Epidermal melanocyte (primary cell): Measurements from ENCODE around the gene DNAJC13.
A peak's percentile ranks its signal among the peaks of the same experiment; 100 is the strongest.

Source experiments
- DNase-seq: peaks from one replicate; pipeline ENCODE4 v3.0.0; 2011; ENCODE audit warnings: low spot score; ENCODE audit not compliant: insufficient read length

The DNAJC13 gene

DNA sequence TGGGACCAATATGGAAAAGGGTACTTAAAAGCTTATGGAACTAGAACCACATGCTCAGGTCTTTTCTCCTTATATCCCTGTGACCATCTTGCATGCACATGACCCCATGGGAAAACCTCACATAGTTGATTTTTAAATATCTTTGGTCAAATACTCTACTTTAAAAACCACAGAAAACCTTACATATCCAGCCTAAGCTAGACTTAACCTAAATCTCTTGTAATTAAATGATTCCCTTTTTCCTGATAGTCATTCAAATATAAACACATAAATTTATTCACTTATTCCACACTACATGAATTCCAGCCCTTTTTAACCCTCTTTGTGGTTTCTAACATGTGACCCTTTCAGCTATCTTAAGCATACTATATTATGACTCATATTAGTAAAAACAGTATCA, 46.8 kb downstream of the DNAJC13 start:
- DNase-seq: no peak

DNA sequence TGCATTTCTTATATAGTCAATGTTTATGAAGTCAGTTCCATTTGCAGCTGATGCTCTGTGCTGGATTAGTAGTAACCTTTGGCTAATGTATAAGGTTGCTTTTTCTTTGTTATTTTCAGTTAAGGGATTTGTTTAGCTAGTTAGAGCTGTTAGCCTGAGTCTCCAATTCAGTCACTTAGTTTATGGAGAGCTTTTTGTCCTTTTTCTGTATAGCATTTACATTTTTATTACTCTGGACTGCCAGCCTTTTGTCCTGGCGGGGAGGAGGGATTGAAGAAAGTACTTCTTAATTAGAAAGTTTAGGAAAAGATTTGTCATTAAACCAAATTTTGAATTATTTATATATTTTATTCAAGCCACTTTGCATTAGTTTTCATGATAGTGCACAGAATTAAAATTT, 52.0 kb downstream of the DNAJC13 start:
- no peak for DNase-seq

DNA sequence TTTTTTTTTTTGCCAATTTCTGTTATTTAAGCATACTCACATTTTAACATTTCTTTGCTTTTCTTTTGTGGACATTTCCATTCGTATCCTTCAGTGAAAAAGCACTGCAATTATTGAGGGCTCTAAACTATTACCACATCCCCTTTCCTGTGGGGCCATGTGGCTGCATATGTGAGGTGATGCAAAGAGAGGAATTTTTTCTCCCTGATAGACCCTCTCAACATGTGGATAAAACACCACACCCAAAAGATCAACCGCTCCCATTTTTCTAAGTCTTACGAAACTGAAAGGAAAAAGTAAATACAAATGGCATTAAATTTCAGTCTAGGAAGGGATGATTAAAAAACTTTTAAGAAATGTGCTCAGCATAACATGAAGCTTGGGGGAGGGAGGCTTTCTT, 68.8 kb downstream of the DNAJC13 start:
- no peak for DNase-seq

- DNase-seq: no peak
These were observed 70.8 kb downstream of the DNAJC13 start for GRCh38 chr3:132488151-132488550.

- DNase-seq: no peak
These were observed 81.8 kb downstream of the DNAJC13 start for GRCh38 chr3:132499071-132499470.

DNA sequence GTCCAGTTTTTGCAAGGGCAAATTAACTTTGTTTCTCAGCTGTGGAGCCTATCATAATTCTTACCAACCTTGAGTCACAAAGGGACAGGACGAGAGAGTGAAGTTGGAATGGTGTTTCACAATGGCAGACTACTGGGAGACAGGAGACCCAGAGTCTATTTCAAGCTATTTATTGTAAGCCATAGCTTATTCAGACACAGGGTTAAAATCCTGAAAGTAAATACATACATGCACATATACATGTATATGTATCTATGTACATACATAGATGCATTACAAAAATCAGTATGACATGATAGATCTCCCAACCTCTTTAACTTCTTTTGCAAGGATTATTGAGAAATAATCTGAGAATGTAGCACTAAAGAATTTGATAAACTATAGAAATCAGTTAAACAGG, 86.3 kb downstream of the DNAJC13 start:
- DNase-seq: no peak

DNA sequence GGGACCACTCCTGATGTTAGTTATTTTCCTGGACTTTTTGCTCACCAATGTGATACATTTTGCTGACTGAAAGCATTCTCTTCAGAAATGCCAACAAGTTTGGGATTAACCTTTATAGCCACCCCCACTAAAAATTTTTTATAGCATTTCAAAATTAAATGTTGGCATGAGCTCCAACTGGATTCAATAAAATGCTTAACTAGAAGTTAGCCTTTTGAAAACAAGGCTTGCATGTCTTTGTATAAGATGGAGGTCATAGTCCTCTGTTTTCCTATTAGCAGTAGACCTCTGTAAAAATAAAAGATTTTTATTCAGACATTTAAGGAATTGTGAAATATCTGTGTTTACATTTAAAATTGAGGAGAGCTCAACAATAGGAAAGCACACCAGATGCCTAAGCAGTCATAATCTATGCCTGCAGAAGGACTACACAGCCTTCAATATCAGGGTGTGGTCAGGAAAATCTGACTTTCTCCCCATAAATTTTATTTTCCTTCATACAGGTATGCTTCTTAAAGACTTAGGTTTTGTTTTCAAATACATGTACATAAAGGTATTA, 87.2 kb downstream of the DNAJC13 start:
- no peak for DNase-seq

- DNase-seq: no peak
These were observed 90.4 kb downstream of the DNAJC13 start for GRCh38 chr3:132507657-132508056.

- DNase-seq: no peak
These were observed 91.8 kb downstream of the DNAJC13 start for GRCh38 chr3:132509096-132509495.

DNA sequence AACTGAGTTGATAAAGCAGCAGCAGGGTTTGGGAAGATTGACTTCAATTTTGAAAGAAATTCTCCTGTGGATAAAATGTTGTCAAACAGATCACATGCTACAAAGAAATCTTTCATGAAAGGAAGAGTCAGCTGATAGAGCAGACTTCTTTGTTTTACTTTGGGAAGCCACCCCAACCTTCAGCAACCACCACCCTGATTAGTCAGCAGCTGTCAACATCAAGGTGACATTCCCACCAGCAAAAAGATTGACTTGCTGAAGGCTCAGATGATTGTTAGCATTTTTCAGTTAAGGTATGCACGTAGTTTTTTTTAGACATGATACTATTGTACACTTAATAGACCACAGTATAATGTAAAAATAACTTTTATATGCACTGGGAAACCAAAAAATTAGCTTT, 92.2 kb downstream of the DNAJC13 start:
- no peak for DNase-seq

DNA sequence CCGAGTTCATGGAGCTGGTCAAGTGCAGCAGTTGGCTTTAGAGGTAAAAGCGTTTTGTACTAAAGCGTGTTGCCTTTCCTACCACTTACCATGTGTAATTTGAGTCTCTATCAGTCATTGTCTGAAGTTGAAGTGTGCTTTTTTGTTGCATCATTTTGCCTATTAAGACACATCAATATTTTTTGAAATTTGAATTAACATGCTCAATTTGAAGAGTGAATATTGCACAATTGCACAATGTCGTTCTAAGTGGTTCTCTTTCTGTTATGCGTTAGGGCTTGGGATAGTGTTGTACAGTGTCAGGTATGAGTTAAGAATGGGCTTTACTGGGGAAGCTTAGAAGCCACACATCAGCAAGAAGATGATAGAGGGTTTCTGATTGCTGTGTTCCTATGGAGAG, 95.8 kb downstream of the DNAJC13 start:
- DNase-seq: no peak

DNA sequence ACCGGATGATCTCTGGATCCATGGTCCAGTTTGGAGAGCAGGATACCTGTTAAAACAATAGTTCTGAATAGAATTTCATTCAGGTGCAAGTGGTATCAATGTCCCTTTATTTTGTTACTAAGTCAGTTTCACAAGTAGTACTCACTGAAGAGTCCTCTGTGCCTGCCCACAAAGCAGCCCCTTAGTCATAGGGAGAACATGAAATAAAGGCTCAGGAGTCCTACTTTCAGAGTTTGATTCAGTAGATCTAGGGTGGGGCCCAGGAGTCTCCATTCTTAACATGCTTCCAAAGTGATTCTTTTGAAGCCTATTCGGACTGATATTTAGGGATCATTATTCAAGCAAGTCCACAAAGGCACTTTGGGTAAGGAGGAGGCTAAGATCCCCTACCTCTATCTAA, 100.0 kb downstream of the DNAJC13 start:
- DNase-seq: no peak

- DNase-seq: no peak
These were observed 102.6 kb downstream of the DNAJC13 start for GRCh38 chr3:132519914-132520313.

- no peak for DNase-seq
These were observed 104.6 kb downstream of the DNAJC13 start for GRCh38 chr3:132521901-132522300.

DNA sequence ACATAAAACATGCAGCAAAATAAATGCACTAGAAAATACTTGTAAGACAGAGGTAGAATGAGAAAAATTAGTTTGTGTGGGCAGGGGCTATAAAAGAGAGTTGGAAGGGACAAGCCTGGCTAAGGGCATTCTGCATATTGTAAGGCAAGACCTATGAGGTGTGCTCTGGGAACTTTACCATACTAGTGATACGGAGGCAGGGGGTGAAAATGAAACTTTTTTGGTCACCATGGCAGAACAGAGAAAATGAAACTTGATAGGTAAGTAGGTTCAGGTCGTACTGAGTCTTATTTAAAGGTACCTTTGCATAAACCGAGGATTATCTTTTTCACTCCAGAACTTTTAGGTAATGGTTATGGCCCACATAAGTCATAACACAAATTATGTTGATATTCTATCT, 105.1 kb downstream of the DNAJC13 start:
- no peak for DNase-seq

DNA sequence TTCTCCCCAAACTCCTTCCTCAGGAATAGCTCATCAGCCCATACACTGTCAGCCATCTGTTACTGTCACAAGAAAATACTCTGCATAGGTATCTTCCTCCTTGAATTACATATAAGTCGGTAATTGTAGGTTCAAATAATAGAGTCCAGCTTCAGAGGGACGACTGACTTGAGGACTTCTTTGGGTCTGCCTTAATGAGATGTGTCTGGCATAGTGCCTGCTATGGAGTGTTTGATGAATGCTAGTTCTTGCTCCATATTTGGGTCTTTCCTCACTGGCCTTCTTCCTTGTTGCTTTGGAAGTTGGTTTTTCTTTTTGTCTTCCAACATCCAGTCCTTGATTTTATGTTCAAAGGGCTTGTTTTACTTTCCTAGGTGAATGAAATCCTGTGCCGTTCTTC, 113.3 kb downstream of the DNAJC13 start:
- no peak for DNase-seq

- DNase-seq: peak; percentile 33
These were observed 118.5 kb downstream of the DNAJC13 start for GRCh38 chr3:132535575-132536441.

GRCh38 chr3:132536442-132537153, 119.3 kb downstream of the DNAJC13 start:
- DNase-seq: no peak

DNA sequence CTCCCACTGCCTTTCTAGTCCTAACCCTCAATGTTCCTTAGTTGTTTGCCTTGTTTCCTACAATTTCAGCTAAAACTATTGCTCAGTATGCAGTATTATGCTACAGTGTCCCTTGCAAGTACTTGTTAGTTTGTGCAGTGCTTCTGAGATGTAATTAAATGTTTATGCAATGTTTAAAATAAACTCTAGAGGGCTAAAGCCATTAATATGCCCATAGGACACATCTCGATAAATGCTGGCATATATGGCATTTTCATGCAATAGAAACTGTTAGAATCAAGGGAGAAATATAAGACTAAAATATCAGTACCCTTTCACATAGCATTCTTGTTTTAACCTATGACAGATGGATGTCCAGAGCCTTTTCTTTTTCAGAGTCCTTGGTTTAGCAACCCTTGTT, 120.0 kb downstream of the DNAJC13 start:
- DNase-seq: no peak

DNA sequence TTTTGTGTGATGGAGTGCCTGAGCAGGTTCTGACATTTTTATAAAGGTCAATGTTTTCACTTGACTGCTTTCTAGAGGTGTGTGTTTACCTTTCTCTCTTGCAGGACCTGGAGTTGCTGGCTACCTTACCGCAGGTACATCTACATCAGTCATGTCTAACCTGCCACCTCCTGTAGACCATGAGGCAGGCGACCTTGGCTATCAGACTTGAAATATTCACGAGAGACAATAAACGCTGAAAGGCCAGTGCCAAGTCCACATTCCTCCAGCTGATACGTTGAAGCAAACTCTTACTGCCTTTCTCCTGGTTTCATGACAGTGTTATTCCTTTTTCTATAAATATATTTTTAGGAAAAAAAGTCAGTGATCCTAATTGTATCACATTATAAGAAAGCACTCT, 120.8 kb downstream of the DNAJC13 start:
- no peak for DNase-seq

GRCh38 chr3:132539681-132540080, 122.4 kb downstream of the DNAJC13 start:
- no peak for DNase-seq

DNA sequence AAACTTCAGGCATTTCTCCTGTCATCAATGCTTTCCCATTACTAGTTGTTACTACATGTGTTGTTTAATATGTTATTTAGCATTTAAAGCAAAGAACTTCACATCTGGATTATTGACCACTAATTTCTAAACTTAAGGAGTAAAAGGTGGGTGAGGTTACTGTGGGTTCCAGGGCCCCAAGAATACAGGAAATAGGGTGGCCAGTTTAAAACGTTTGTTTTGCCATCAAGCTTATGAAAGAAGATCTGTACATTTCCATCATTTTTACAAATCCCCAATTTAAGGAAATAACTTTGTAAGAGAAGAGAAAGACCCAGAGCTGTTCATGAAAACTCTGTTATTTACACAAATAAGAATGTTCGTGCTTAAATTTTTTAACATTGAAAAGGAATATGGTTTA, 125.3 kb downstream of the DNAJC13 start:
- DNase-seq: no peak
